HEK293T (cell line): ENCODE measurements around the gene GDE1.

ENCODE experiments used
- ARNT ChIP-seq: fragments of 450-650 bp; IDR thresholded peaks from 2 replicates; pipeline ENCODE4 v1.6.1; 2017; ENCODE audit warnings: mild to moderate bottlenecking
- BHLHE40 ChIP-seq: fragments of 450-650 bp; IDR thresholded peaks from 2 replicates; pipeline ENCODE4 v1.6.1; 2016; ENCODE audit warnings: mild to moderate bottlenecking, moderate library complexity, borderline replicate concordance
- ELF4 ChIP-seq: fragments of 450-650 bp; IDR thresholded peaks from 2 replicates; pipeline ENCODE4 v1.6.1; 2017; ENCODE audit warnings: antibody characterized with exemption
- FOXA1 ChIP-seq: fragments of 450-650 bp; IDR thresholded peaks from 2 replicates; pipeline ENCODE4 v1.6.1; 2016; ENCODE audit warnings: mild to moderate bottlenecking
- FOXM1 ChIP-seq: fragments of 450-650 bp; IDR thresholded peaks from 2 replicates; pipeline ENCODE4 v1.6.1; 2017; ENCODE audit warnings: mild to moderate bottlenecking, borderline replicate concordance
- HDGF ChIP-seq: fragments of 450-650 bp; IDR thresholded peaks from 2 replicates; pipeline ENCODE4 v1.6.1; 2017; ENCODE audit warnings: antibody characterized with exemption, borderline replicate concordance
- LEF1 ChIP-seq: fragments of 450-650 bp; IDR thresholded peaks from 2 replicates; pipeline ENCODE4 v1.6.1; 2017; ENCODE audit warnings: mild to moderate bottlenecking, borderline replicate concordance
- NFRKB ChIP-seq: fragments of 450-650 bp; IDR thresholded peaks from 2 replicates; pipeline ENCODE4 v1.6.1; 2016; ENCODE audit warnings: mild to moderate bottlenecking, moderate library complexity
- SP1 ChIP-seq: fragments of 450-650 bp; IDR thresholded peaks from 2 replicates; pipeline ENCODE4 v1.6.1; 2017
- SUZ12 ChIP-seq: fragments of 450-650 bp; IDR thresholded peaks from 2 replicates; pipeline ENCODE4 v1.6.1; 2016; ENCODE audit warnings: mild to moderate bottlenecking
- TARDBP ChIP-seq: fragments of 450-650 bp; IDR thresholded peaks from 2 replicates; pipeline ENCODE4 v1.6.1; 2016
- ZNF384 ChIP-seq: fragments of 450-650 bp; IDR thresholded peaks from 2 replicates; pipeline ENCODE4 v1.6.1; 2016

DNA sequence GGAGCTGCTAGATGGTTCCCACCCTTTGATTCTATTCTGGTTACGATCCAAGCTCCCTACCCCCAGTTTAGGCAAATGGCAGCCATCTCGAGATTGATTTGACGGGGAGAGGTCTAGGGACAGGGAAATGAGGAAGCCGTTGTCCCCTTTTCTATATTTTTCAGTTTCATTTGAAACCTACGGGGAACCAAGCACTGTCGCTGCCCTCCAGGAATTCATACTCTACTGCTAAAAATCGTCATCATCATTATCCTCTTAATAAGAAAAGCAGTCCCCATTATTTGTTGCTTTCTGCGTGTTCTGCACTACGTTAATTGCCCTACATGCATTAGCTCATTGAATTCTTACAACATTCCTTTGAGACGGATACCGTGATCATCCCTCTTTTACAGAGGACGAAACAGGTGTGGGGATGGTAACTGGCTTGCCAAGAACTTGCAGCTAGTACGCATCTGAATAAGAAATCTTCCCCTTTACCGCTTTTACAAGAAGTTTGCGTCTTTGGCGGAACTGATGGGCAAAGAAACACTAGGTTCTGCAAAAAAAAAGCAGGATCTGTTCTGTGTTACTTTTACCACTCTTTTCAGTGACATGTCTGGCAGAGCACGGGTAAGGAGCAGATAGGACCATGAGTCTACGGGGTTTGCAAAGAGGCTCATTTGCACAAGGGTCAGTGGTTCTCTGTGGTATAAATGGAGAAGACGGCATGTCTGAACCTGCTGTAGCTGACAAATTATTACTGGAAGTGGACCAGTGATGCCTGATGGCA, 2.9 kb upstream of the GDE1 start:
- no peak for TF ChIP-seq SUZ12
- TF ChIP-seq ZNF384: no peak
- no peak for TF ChIP-seq BHLHE40
- no peak for TF ChIP-seq ELF4
- no peak for TF ChIP-seq HDGF
- no peak for TF ChIP-seq LEF1
- TF ChIP-seq ARNT: no peak
- TF ChIP-seq SP1: no peak
- no peak for TF ChIP-seq TARDBP
- no peak for TF ChIP-seq FOXM1
- no peak for TF ChIP-seq NFRKB
- TF ChIP-seq FOXA1: no peak
